Cortex of kidney (tissue), 1 donor: ENCODE measurements around the gene CHSY3.

Source experiments
- DNase-seq: peaks from one replicate; lab custom pipeline; 2025; lab: John Stamatoyannopoulos, UW

The CHSY3 gene

DNA sequence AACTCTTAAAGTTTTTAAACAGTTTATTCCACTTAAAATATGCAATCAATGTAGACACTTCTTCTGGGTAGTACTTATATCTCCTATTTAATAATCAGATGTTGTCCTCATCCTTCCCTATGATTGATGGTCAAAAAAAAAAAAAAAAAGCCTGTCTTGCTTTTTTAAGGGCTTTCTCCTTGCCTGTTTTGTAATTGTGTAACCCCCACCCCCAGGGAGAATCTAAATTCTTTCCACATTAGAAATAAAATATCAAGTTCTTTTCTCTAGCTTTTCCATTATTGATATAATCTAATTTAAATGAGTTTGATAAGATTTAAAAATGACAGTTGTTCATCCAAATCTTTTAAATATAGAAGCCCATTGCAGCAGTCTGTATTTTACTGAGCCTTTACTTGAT lies 119.7 kb downstream of the CHSY3 start:
- DNase-seq, result no peak

DNA sequence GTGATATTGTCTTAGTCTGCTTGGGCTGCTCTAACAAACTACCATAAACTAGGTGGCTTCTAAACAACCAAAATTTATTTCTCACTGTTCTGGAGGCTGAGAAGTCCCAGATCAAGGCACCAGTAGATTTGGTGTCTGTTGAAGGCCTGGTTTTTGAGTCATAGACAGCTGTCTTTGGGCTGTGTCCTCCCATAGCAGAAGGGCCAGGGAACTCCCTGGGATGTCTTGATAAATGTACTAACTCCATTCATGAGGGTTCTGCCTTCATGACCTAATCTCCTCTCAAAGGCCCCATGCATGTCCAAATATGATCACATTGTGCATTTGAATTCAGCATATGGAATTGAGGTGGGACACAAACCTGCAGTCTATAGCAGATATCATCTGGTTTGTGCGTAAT lies 121.2 kb downstream of the CHSY3 start:
- no peak for DNase-seq

DNA sequence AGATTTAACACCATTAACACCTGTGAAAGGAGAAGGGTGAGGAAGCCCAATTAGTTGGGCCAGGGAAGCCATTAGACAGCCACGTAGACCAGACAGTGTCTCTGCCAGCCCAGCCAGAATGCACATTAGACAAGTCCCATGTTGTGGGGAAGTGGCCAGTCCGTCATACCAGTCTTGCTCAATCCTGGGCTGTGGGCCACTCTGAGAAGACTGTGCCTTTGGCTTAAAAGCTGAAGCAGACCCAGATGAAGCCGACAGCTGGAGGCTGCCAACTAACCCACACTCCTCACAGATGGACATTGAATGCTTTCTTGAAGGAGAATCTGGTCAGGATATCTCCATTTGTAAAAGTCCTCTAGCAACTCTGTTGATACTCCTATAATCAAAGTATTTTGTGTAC lies 128.5 kb downstream of the CHSY3 start:
- DNase-seq, result no peak

DNA sequence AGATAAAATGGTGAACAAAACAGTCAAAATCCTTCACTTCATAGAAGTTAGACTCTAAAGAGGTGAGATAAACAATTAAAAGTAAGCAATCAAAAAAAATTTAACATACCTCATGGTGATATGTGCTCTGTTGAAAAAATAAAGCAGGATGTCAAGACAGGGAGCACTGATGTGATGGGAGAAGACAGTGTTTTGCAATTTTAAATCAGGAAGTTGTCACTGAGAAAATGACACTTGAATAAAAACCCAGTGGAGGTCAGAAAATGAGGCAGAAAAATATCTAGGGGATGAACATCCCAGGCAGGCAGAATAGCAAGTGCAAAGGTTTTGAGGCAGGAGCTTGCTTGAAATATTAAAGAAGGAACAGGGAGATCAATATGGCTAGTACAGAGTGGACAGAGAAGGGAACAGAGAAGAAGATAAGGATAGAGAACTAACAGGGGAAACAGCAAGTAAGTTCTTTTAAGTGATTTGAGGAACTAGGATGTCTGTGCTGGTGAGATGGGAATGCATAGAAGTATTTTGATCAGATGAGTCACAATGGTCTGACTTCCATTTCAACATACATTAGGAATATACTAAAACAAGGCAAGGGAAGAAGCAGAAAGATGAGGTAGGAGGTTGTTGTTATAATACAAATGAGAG lies 130.4 kb downstream of the CHSY3 start:
- DNase-seq, result no peak

DNA sequence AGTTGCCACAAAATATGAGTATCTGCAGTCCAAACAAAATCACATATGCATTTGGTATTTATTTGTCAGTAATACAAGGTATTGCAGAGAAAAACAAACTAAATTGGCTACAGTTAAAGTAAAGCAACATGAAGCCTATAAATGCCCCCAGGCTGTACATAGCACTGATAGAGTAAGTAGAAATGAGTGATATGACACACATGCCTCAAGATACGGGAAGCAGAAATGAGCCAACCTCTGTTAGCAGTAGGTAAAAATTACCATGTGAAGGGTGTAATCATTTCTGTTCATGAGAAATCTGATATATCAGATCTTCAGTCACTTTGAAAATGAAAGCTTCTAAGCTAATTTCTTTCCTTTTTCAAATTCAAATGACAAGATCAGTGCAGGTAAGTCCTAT lies 131.1 kb downstream of the CHSY3 start:
- DNase-seq, result no peak

DNA sequence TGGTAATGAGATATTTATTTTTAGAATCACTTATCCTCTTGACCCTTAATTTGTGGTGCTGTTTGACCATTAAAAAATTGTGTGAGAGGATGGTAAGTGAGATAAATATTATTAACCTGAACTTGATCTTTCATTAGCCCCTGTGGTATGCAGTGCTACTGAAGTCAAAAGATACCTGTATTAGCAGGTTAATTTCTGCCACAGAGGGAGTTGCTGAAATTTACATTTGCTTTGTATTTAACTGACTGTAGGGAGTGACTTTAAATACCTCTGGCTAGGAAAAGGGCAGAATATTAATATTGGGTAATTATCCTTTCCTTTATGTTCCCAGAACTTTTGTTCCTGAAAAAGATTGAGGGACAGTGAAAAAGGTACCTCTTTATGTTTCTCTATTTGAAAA lies 133.6 kb downstream of the CHSY3 start:
- no peak for DNase-seq

DNA sequence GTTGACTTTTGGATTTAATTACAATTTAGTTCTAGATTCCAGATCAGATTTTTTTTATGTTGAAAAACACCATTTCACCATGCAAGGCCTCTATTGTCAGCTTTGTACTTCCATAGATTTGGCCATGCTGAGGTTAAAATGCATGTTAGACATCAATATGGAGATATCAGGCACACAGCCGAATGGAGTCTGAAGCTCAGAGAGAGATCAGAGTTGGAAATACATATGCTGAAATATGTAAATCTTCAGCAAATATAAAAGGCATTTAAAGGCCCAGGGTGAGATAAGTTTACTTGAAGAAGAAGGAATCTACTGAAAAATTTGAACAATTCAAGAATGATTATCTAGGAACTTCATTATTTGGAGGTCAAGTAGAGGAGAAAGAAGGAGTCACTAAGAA lies 139.6 kb downstream of the CHSY3 start:
- no peak for DNase-seq

DNA sequence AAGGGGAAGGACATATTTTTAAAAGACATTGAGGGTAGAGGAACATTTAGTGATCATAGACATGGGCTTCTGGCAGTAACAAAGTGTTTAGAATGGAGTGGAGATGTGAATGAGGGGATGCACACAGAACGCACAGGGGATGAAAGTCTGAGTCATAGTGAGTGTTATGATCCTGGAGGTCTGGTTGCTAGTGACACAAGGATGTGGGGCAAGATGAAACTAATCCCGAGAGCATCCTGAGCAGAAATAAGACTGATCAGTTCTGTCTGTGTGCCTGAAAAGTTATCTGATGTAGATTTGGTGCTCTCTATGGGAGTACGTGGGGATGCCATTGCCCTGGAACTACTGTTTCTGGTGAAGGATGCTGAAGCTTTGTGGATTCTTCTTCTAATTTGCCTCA lies 141.1 kb downstream of the CHSY3 start:
- no peak for DNase-seq

DNA sequence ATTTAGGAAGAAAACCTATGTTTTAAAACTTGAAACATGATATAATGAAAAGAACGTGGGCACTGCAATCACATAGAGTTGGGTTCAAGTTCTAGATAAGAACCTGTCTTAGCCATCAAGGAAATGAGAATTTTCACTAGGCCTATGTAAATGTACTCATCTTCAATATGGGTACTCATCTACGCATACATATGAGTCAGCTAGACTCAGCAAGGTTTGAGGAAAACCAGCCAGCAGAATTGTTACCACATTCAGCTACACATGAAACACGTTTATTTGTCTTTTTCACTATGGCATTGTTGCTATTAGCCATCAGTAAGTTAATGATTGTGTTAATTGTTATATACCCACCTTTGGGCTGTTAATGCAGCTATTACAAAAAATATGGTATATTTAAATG lies 146.3 kb downstream of the CHSY3 start:
- DNase-seq, result no peak

DNA sequence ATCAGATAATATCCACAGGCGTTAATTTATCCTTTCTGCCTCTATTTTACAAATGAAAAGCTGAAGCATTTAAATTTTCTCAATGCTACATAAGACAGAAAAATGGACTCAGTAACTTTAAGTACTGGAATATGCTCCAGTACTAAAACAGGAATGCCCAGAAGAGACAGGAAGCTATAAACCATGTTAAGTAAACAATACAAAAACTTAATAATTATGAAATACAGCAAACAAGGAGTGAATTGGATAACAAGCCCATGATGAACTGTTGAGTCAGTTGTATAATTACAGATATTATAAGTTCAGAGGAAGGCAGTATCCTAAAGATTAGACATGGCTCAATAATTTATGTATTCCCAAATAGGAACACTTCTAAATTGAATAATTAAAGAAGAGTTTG lies 148.5 kb downstream of the CHSY3 start:
- no peak for DNase-seq

DNA sequence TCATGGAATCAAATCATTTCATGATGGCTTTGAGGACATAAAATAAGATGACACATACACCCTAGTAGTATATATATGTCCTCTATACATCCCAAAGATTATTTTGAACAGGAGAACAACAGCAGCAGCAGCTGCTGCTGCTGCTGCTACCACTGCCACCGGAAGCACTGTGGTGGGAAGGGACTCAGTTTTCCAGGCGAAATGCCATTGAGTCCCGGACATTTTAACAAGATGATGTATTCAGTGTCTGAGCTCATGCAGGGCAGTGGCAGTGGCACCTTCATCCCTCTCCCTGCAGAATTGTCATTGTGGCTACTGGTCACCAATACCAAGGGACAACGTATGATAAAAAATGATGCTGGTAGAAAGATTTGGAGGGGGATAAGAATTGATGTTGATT lies 151.3 kb downstream of the CHSY3 start:
- DNase-seq, result no peak

DNA sequence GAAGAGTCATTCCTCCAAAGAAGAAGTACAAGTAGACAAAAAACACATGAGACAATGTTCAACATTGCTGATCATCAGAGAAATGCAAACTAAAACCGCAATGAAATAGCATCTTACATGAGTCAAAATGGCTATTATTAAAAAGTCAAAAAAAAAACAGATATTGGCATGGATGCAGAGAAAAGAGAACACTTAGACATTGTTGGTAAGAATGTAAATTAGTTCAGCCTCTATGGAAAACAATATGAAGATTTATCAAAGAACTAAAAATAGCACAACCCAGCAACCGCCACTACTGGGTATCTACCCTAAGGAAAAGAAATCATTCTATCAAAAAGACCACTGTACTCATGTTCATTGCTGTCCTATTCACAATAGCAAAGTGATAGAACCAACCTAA lies 157.5 kb downstream of the CHSY3 start:
- DNase-seq, result no peak

DNA sequence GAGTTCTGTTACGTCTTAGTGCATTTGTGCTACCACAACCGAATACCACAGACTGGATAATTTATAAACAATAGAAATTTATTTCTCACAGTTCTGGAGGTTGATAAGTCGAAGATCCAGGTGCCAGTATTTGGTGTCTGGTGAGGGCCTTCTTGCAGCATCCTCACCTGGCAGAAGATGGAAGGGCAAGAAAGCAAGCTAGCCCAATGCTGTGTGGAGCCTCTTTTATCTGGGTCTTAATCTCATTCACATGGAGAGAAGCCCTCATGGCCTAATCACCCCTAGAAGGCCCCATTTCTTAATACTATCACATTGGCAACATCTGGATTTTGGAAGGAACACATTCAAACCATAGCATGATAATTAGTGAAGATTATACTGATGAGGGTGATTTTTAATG lies 159.3 kb downstream of the CHSY3 start:
- no peak for DNase-seq

DNA sequence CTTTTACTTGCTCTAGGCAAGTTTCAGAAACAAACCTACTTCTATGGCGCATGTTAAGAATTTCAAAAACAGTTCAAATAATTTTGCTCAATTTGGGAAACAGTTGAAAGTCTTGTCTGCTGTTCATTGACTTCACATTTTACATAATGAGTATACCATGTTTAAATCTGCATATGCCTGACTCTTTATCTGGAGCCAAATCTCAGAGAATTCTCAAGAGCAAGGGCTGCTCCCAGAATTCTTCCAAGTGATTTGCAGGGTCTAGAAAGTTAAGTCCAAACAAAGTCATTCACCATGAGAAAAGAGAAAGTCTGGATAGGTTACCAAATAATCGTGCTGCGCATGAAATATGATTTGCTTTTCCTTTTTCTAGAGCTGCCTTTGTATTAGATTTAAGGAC lies 160.2 kb downstream of the CHSY3 start:
- DNase-seq, result no peak

DNA sequence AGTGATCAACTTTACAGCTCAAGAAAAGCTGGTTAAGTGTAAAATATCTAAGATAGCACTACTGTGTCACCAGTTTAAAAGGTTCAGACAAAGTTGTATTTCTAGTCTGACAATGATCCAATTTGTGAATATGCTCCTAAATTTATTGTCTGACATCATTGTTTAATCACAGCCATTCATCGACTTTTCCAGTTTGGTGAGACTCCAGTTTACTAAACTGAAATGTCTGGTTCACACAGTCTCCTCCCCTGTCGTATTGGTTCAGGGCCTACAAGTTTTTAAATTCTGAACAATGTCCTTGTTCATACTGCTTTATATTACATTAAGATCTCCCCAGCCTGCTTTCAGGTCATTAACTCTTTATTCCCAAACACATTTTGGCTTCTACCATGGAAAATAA lies 161.4 kb downstream of the CHSY3 start:
- no peak for DNase-seq

DNA sequence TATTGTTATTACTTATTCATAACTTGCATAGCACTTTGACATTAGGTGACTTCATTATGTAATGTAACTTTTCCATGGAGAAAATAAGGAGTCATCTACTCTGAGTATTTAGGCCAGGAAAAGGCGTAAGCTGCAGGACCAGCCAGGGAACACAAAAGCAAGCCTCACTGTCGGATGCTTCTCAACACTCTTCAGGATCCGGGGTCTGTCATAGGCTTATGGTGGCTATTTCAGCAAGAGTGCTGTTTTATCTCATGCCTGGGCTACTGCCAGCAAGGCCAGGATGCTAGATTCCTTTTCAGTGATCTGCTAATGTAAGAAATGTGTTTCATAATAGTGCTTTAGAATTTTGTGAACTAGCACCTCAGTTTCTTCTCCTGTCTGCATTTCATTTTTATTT lies 162.4 kb downstream of the CHSY3 start:
- no peak for DNase-seq

DNA sequence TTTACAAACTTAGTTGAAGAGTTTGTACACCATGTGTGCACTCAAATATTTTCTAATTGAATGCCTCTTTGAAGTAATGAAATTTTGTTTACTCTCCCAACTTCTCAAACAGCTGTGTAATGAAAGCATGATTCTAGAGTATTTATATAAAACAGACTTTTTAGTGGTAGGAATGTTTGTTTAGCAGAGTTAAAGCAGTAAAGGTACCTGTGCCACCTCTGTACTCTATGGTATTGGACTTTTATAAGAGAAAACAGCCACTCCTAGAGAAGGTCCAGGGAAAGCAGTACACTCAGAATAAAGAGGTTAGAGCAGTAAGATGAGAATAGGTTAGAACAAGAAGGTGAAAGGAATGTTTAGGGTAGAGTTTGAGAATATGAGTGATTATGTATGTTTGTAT lies 163.1 kb downstream of the CHSY3 start:
- no peak for DNase-seq

DNA sequence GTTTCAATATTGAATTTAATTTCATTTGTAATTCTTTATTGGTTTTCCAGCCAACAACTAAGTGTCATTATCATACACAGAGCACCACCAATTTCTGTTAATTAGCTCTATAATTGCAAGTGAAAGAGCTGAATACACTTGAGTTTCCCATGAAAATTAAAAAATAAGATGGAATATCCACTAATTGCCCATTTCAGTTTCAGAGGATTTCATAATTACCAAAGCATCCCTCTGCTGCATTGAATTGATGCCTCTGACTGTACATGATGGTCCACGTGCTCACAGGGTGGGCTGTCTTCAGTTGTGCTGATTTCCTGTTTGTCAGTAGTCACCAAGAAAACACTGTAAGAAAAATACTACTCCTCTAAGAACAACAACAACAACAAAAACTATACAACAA lies 163.8 kb downstream of the CHSY3 start:
- no peak for DNase-seq

DNA sequence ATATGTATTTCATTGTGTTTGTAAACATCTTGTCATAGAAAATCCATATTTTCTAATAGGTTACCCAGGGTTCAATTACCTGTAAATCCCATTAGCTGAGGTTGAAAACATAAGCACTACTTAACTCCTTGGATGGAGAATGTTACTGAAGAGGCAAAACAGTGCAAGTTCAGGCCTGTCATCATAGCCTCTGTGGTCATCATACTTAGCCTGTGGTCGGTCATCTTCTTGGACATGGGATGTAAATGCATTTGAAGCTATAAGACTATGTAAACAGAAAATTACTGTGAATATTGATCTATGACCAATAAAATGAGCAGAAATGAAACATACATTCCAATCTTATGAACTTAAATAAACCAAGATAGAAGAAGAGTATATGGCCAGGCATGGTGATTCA lies 164.7 kb downstream of the CHSY3 start:
- DNase-seq, result no peak

DNA sequence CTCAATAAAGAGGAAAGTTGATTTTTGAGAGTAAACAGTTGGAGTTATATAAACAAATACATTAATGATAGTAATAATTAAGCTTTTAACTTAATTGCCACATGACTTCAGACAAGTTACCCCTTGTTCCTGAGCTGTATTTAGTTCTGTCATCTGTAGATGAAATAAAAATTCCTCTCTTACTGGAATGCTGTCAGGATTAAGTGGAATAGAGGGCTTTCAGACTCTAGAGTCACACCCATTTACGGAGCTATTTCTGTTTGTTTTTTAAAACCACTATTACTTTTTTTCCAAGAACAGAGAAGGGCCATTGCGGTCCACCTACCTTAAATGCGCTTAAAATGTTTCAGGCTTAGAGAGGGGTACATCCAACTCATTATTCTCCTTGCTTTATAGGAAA lies 170.6 kb downstream of the CHSY3 start:
- DNase-seq, result no peak

DNA sequence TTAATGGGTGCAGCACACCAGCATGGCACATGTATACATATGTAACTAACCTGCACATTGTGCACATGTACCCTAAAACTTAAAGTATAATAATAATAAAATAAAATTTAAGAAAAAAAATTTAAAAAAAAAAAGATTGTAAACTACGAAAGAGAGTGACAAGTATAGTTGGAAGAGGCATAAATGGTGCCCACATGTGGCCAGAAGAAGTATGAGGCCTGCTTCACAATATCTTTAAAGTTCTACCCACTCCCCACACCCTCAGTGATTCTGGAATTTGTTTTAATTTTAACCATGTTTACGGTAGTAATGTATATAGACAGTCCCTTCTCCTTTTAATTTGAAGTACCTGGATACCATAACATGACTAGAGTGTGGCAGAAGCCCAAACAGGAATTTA lies 172.7 kb downstream of the CHSY3 start:
- DNase-seq, result no peak

DNA sequence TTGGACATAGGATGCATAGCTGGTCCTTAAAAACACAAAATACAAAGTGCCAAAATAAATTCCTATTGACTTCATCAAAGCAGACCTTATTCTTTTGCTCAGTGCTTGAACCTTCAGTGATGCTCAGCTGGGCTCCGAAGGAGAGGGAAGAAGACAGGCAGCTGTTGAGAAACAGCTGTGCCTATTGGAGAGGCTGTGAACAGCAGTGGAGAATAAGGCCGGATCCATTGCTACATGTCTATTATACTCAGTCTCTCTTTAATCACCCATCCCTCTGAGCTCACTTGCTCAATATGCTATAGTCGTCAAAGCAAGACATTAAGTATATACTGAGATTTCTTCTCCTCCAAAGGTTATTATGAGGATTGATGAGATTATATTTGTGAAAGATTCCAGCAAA lies 174.4 kb downstream of the CHSY3 start:
- DNase-seq, result no peak

DNA sequence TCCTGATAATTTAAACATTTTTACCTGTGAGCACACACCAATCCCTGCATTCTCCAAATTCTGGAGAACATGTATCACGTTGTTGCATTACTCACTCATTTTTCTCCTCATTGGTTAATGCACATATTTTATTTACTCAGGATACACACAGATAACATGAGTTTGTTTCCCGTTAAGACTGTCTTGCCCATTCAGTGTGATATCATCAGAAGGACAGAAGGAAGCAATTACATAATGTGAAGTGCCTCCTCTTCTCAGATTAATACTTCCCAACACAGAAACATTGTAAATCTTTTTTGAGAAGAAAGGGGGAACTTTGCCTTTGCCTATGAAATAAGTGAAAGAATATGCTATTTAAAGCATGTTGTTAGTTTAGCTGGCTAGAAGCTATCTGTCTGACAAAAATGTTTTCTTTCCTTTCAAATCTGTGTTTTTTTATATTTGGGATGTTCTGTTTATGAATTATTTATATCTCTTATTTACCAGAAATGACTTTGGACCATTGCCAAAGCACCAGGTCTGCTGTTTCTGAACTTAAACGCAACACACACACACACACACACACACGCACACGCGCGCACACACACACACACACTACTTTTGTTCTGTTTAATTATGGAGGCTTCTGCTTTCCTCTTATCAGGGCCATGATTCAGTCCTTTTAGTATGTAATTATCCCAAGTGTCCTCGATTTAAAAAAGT lies 186.5 kb downstream of the CHSY3 start:
- DNase-seq, result no peak

DNA sequence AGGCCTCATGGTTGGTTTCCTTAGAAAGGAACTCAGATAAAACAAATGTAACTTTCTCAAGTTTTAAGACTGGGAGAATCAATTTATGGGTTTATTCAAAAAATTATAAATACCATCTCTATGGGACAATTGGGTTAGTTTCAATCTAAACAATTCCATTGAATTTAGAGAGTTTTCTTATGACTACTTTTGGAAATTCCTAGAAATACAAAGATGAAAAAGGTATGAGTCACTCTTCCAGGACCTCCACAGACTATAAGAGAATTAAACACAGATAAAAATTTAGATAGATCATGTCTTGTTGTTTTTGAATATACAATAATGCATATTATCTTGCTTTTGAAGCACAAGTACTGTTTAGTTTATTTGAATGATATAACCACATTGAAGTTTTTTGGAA lies 188.7 kb downstream of the CHSY3 start:
- DNase-seq, result no peak
